B cell (primary cell): ENCODE results near the gene PYGM. TPM values are rescaled to one million over a fixed set of nuclear protein-coding genes. Genes with fewer than 3 reads are reported as not detected.

Experiments
- ATAC-seq: fragments of 200-7000 bp; cut with Tn5 transposase; one replicate; pipeline ENCODE4 v1.10.0; 2021; ENCODE audit warnings: low read depth, mild to moderate bottlenecking, moderate number of reproducible peaks, moderate library complexity
- CTCF ChIA-PET: fragments of 350-600 bp; sonication (Branson Sonifier 250); formaldehyde crosslinking; loops from one replicate; lab custom pipeline; 2021; ENCODE audit warnings: antibody characterized with exemption, inconsistent platforms; lab: Charles Lee
- POLR2A ChIA-PET: fragments of 350-600 bp; sonication (Branson Sonifier 250); formaldehyde crosslinking; loops from one replicate; lab custom pipeline; 2021; ENCODE audit warnings: antibody characterized with exemption; lab: Charles Lee
- DNase-seq: peaks from one replicate; pipeline ENCODE4 v3.0.0; 2013
- H2AFZ ChIP-seq: 2 replicates; pipeline ENCODE4 v1.6.1; 2012; ENCODE audit warnings: mild to moderate bottlenecking, low read depth, low read length; ENCODE audit not compliant: insufficient read depth, poor library complexity, severe bottlenecking
- H3K27ac ChIP-seq, 2 donors: 1 replicate in 1 of 2; 2 replicates in 1 of 2; pipeline ENCODE4 v1.5.1; 2012 to 2013; ENCODE audit warnings: low read length in 2 of 2, mild to moderate bottlenecking in 2 of 2, moderate library complexity in 1 of 2
- H3K27me3 ChIP-seq, 4 experiments: fragments of 200-600 bp in 1 of 4; sonication (generic) in 1 of 4; replicated peaks in 1 of 4; 1 replicate in 2 of 4; 2 replicates in 2 of 4; pipeline versions ENCODE4 v1.6.1 to v1.7.0; 2013 to 2016; ENCODE audit warnings: low read length in 3 of 4, mild to moderate bottlenecking in 2 of 4, mixed read lengths in 1 of 4, moderate library complexity in 1 of 4; ENCODE audit not compliant: insufficient read depth in 4 of 4, control insufficient read depth in 3 of 4; ENCODE audit errors: control extremely low read depth in 1 of 4
- H3K36me3 ChIP-seq, 2 experiments: replicated peaks in 1 of 2; 1 replicate in 1 of 2; 2 replicates in 1 of 2; pipeline versions ENCODE4 v1.6.1 to v1.7.1; 2013; ENCODE audit warnings: low read length in 1 of 2; ENCODE audit not compliant: insufficient read depth in 2 of 2, control insufficient read depth in 1 of 2; ENCODE audit errors: control extremely low read depth in 1 of 2, extremely low read depth in 1 of 2
- H3K4me1 ChIP-seq, 2 donors: fragments of 200-600 bp in 1 of 2; sonication (generic) in 1 of 2; 1 replicate in 1 of 2; 2 replicates in 1 of 2; pipeline versions ENCODE4 v1.5.1 to v1.6.1; 2013 to 2017; ENCODE audit warnings: low read length in 2 of 2; ENCODE audit not compliant: control insufficient read depth in 2 of 2, insufficient read depth in 2 of 2
- H3K4me2 ChIP-seq: replicated peaks from 2 replicates; pipeline ENCODE3; 2012; ENCODE audit warnings: mild to moderate bottlenecking, low read depth, low read length; ENCODE audit not compliant: poor library complexity, severe bottlenecking
- H3K4me3 ChIP-seq, 5 experiments: fragments of 200-600 bp in 1 of 5; sonication (generic) in 1 of 5; 1 replicate in 3 of 5; 2 replicates in 2 of 5; pipeline versions ENCODE4 v1.5.1 to v1.7.0; 2011 to 2016; ENCODE audit warnings: low read length in 4 of 5, mild to moderate bottlenecking in 4 of 5, low read depth in 2 of 5, control low read depth in 1 of 5, moderate library complexity in 1 of 5; ENCODE audit not compliant: insufficient read depth in 1 of 5; ENCODE audit errors: control extremely low read depth in 1 of 5, extremely low read depth in 1 of 5
- H3K79me2 ChIP-seq: fragments of 200-600 bp; sonication (generic); one replicate; pipeline ENCODE4 v1.6.0; 2016; ENCODE audit warnings: low read length; ENCODE audit not compliant: control insufficient read depth, insufficient read depth
- H3K9ac ChIP-seq: fragments of 200-600 bp; sonication (generic); 2 replicates; pipeline ENCODE4 v1.6.1; 2017; ENCODE audit warnings: mild to moderate bottlenecking, low read length, moderate library complexity
- H3K9me3 ChIP-seq, 3 donors: one replicate each; pipeline versions ENCODE4 v1.6.1 to v1.7.1; 2013; ENCODE audit warnings: low read length in 2 of 3; ENCODE audit not compliant: control insufficient read depth in 2 of 3, insufficient read depth in 1 of 3; ENCODE audit errors: control extremely low read depth in 1 of 3
- H4K20me1 ChIP-seq: 2 replicates; pipeline ENCODE4 v1.6.0; 2012; ENCODE audit warnings: mild to moderate bottlenecking, low read length; ENCODE audit not compliant: insufficient read depth, control insufficient read depth, poor library complexity, severe bottlenecking
- H3K27ac Mint-ChIP-seq: one replicate; pipeline ENCODE4 v1.8.0; 2021; ENCODE audit warnings: mixed read lengths
- H3K27me3 Mint-ChIP-seq: one replicate; pipeline ENCODE4 v1.8.0; 2021; ENCODE audit warnings: mixed read lengths
- H3K4me1 Mint-ChIP-seq: one replicate; pipeline ENCODE4 v1.8.0; 2021; ENCODE audit warnings: mixed read lengths
- H3K4me3 Mint-ChIP-seq: one replicate; pipeline ENCODE4 v1.8.0; 2021; ENCODE audit warnings: mixed read lengths
- H3K9me3 Mint-ChIP-seq: one replicate; pipeline ENCODE4 v1.8.0; 2022; ENCODE audit warnings: mixed read lengths; ENCODE audit not compliant: insufficient read depth
- CTCF ChIP-seq: fragments of 200-600 bp; IDR thresholded peaks from one replicate; pipeline ENCODE4 v1.8.0; 2022; ENCODE audit warnings: antibody characterized with exemption, mild to moderate bottlenecking
- EZH2 ChIP-seq: IDR thresholded peaks from 2 replicates; pipeline ENCODE4 v1.6.1; 2012; ENCODE audit warnings: borderline replicate concordance, low read depth, mild to moderate bottlenecking, moderate library complexity, low read length; ENCODE audit not compliant: insufficient read depth, poor library complexity, severe bottlenecking
- WGBS: methylation state at CpG from one replicate; pipeline ENCODE4 v1.1.5; 2013; ENCODE audit warnings: missing lambda C conversion rate; ENCODE audit not compliant: insufficient coverage; 5-methylcytosine and 5-hydroxymethylcytosine counted together
- intact Hi-C: fragments of 100-400 bp; cut with micrococcal nuclease; formaldehyde crosslinking; loops from one replicate; pipeline ENCODE4 v1.10.0; 2022
- polyA plus RNA-seq: library from polyadenylated mRNA; depleted of rRNA; stranded (reverse); fragments of >200 nt; gene quantifications from 2 replicates; pipeline ENCODE4 v1.2.3, GENCODE V29; 2012
- total RNA-seq, 2 donors: library from RNA; stranded (reverse); fragments of 120-200 nt in 1 of 2; gene quantifications; 1 replicate in 1 of 2; 2 replicates in 1 of 2; pipeline versions ENCODE4 v1.2.3 to v1.2.4, GENCODE V29; 2013 to 2022

PYGM gene
- total and polyA plus RNA-seq, 2 donors (not counting 1 experiment from before 2014, with no cell fraction given): 9.3 to 9.6 TPM

- no peaks in the 10 kb centered on the region for H3K79me2 ChIP-seq
- H3K9ac ChIP-seq: peak overlapping the region; percentile 86
- Mint-ChIP-seq H3K27me3 (peaks cover 23% of the 10 kb centered on the region), H3K4me1 (peaks cover 25% of the 10 kb centered on the region), H3K9me3 (no peaks in the 10 kb centered on the region), H3K27ac (peak overlapping the region; percentile 86), H3K4me3 (peak overlapping the region; percentile 86)
- ATAC-seq: peak; percentile 42
- peak overlapping the region in 4 of 5 experiments; percentile 67 to 83 (median 76) for H3K4me3 ChIP-seq
- 41% methylated on average over 5 of the region's 9 CpGs for WGBS
- peak overlapping the region in 1 of 2 donors; percentile 83 for H3K27ac ChIP-seq
- peak overlapping the region; percentile 93 for H2AFZ ChIP-seq
- H4K20me1 ChIP-seq: peaks cover 50% of the 10 kb centered on the region
- TF ChIP-seq EZH2 (no peak), CTCF (no peak)
- H3K4me1 ChIP-seq: peaks cover 13 to 23% of the 10 kb centered on the region in 2 donors
- no peaks in the 10 kb centered on the region for H3K9me3 ChIP-seq
- H3K4me2 ChIP-seq: peak overlapping the region; percentile 99
- no peak for DNase-seq
- intact Hi-C loops: loop anchor here (1.0 to 5.0 kb wide), 3 partner anchors 18 to 277 kb away; no protein-coding TSS in a partner anchor
- ChIA-PET POLR2A (no interaction called here), CTCF (interaction anchor here (1.0 to 1.3 kb wide), 2 partner anchors 36 to 275 kb away, joined by 3 to 4 read pairs; no protein-coding TSS in a partner anchor)
- H3K36me3 ChIP-seq: peaks cover 0 to 26% of the 10 kb centered on the region in 2 experiments
- H3K27me3 ChIP-seq: peaks cover 0 to 31% (median 7%) of the 10 kb centered on the region in 4 experiments
These were observed 35.6 kb downstream of the PYGM start for GRCh38 chr11:64723907-64724862.
